Measurements from ENCODE around the gene TNN. TPM values are rescaled to one million over a fixed set of nuclear protein-coding genes. Genes with fewer than 3 reads are reported as not detected.

TNN gene
- total RNA-seq, 1 experiment from 2014 or later: not detected

GRCh38 chr1:175155473-175155856 is 87.8 kb downstream of the TNN start:
- no peaks in the 10 kb centered on the region for H3K9me3 Mint-ChIP-seq (ENCODE audit: unreplicated experiment)
- intact Hi-C loops (cut with micrococcal nuclease): loop anchor here (1.0 to 10.0 kb wide), 4 partner anchors 37 to 1729 kb away; partner anchors contain the start of gene KIAA0040
- BruUV-seq (replicated peaks): no TSS peak
- CTCF ChIA-PET: interaction anchor here (0.5 to 21.1 kb wide), 65 partner anchors 9 to 1579 kb away, joined by 3 to 415 read pairs (median 6); partner anchors contain the start of gene TNR
- H3K27me3 Mint-ChIP-seq (ENCODE audit: insufficient read depth, unreplicated experiment): peaks cover 38% of the 10 kb centered on the region
- H3K4me1 Mint-ChIP-seq (ENCODE audit: insufficient read depth, unreplicated experiment): peaks cover 15% of the 10 kb centered on the region
- no peak for DNase-seq (ENCODE audit: unreplicated experiment)
- H3K27ac Mint-ChIP-seq (ENCODE audit: low read depth, unreplicated experiment): no peak overlapping the region
- TF ChIP-seq, protein P1, sequence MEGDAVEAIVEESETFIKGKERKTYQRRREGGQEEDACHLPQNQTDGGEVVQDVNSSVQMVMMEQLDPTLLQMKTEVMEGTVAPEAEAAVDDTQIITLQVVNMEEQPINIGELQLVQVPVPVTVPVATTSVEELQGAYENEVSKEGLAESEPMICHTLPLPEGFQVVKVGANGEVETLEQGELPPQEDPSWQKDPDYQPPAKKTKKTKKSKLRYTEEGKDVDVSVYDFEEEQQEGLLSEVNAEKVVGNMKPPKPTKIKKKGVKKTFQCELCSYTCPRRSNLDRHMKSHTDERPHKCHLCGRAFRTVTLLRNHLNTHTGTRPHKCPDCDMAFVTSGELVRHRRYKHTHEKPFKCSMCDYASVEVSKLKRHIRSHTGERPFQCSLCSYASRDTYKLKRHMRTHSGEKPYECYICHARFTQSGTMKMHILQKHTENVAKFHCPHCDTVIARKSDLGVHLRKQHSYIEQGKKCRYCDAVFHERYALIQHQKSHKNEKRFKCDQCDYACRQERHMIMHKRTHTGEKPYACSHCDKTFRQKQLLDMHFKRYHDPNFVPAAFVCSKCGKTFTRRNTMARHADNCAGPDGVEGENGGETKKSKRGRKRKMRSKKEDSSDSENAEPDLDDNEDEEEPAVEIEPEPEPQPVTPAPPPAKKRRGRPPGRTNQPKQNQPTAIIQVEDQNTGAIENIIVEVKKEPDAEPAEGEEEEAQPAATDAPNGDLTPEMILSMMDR (IDR thresholded peaks at IDR 0.05; ENCODE audit: unreplicated experiment): no peak
- POLR2A ChIA-PET: interaction anchor here (0.6 to 1.8 kb wide), 7 partner anchors 9 to 165 kb away, joined by 3 to 13 read pairs (median 4); no protein-coding TSS in a partner anchor
- H3K4me3 Mint-ChIP-seq (ENCODE audit: unreplicated experiment): no peak overlapping the region
- H3K36me3 Mint-ChIP-seq (ENCODE audit: insufficient read depth, unreplicated experiment): no peaks in the 10 kb centered on the region

DNA sequence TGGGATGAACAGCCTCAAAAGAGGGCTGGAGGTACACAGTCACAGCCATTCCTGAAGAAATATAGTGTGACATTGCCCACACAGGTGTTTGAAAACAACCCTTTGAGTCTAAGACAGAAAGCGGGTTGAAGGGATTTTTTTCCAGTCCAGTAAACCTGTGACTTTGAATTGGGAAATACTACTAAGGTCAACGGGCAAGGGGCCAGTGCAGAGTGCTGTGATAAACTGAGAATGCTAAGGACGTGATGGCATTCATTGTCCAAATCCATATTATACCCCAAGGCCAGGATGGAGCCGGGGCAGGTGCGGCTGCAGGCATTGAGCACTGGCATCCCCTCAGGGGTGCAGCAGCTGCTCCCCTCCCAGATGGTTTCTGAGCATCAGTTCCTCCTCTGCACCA is 88.3 kb downstream of the TNN start:
- Mint-ChIP-seq H3K27ac (ENCODE audit: low read depth, unreplicated experiment) (no peak overlapping the region), H3K36me3 (ENCODE audit: insufficient read depth, unreplicated experiment) (no peaks in the 10 kb centered on the region), H3K4me3 (ENCODE audit: unreplicated experiment) (no peak overlapping the region), H3K27me3 (ENCODE audit: insufficient read depth, unreplicated experiment) (peaks cover 33% of the 10 kb centered on the region), H3K9me3 (ENCODE audit: unreplicated experiment) (no peaks in the 10 kb centered on the region), H3K4me1 (ENCODE audit: insufficient read depth, unreplicated experiment) (peaks cover 11% of the 10 kb centered on the region)
- intact Hi-C loops (cut with micrococcal nuclease): loop anchor here (1.0 to 10.0 kb wide), 4 partner anchors 36 to 1729 kb away; partner anchors contain the start of gene KIAA0040
- TF ChIP-seq, protein P1 (IDR thresholded peaks at IDR 0.05; ENCODE audit: unreplicated experiment): no peak
- no peak for DNase-seq (ENCODE audit: unreplicated experiment)
- no TSS peak for BruUV-seq (replicated peaks)
- ChIA-PET CTCF (interaction anchor here (0.5 to 21.1 kb wide), 46 partner anchors 9 to 1352 kb away, joined by 3 to 415 read pairs (median 8); no protein-coding TSS in a partner anchor), POLR2A (interaction anchor here (0.8 to 1.8 kb wide), 5 partner anchors 8 to 163 kb away, joined by 3 to 4 read pairs (median 4); no protein-coding TSS in a partner anchor)

GRCh38 chr1:175157200-175157599 is 89.6 kb downstream of the TNN start:
- CTCF ChIA-PET: interaction anchor here (0.5 to 21.1 kb wide), 16 partner anchors 11 to 1687 kb away, joined by 3 to 415 read pairs (median 8); no protein-coding TSS in a partner anchor
- Mint-ChIP-seq H3K27me3 (ENCODE audit: insufficient read depth, unreplicated experiment) (peaks cover 21% of the 10 kb centered on the region), H3K9me3 (ENCODE audit: unreplicated experiment) (no peaks in the 10 kb centered on the region), H3K4me1 (ENCODE audit: insufficient read depth, unreplicated experiment) (peaks cover 10% of the 10 kb centered on the region), H3K4me3 (ENCODE audit: unreplicated experiment) (no peak overlapping the region), H3K27ac (ENCODE audit: low read depth, unreplicated experiment) (no peak overlapping the region), H3K36me3 (ENCODE audit: insufficient read depth, unreplicated experiment) (no peaks in the 10 kb centered on the region)
- no peak for DNase-seq (ENCODE audit: unreplicated experiment)
- POLR2A ChIA-PET: no interaction called here
- BruUV-seq (replicated peaks): no TSS peak
- TF ChIP-seq, protein P1 (IDR thresholded peaks at IDR 0.05; ENCODE audit: unreplicated experiment): no peak
- intact Hi-C loops (cut with micrococcal nuclease): loop anchor here (10.0 kb wide), 1 partner anchor 1728 kb away; no protein-coding TSS in a partner anchor

GRCh38 chr1:175158170-175158591 is 90.5 kb downstream of the TNN start:
- DNase-seq (ENCODE audit: unreplicated experiment): no peak
- Mint-ChIP-seq H3K4me1 (ENCODE audit: insufficient read depth, unreplicated experiment) (peaks cover 10% of the 10 kb centered on the region), H3K36me3 (ENCODE audit: insufficient read depth, unreplicated experiment) (no peaks in the 10 kb centered on the region), H3K9me3 (ENCODE audit: unreplicated experiment) (no peaks in the 10 kb centered on the region), H3K27ac (ENCODE audit: low read depth, unreplicated experiment) (peak overlapping the region; percentile 16), H3K4me3 (ENCODE audit: unreplicated experiment) (no peak overlapping the region), H3K27me3 (ENCODE audit: insufficient read depth, unreplicated experiment) (peaks cover 11% of the 10 kb centered on the region)
- BruUV-seq (replicated peaks): no TSS peak
- ChIA-PET CTCF (interaction anchor here (0.6 to 21.1 kb wide), 6 partner anchors 12 to 161 kb away, joined by 3 to 415 read pairs (median 156); no protein-coding TSS in a partner anchor), POLR2A (no interaction called here)
- intact Hi-C loops (cut with micrococcal nuclease): loop anchor here (10.0 kb wide), 1 partner anchor 1727 kb away; no protein-coding TSS in a partner anchor
- TF ChIP-seq, protein P1 (IDR thresholded peaks at IDR 0.05; ENCODE audit: unreplicated experiment): no peak
